Retinal pigment epithelial cell (primary cell): Measurements from ENCODE around the gene GNL2.
A peak's percentile ranks its signal among the peaks of the same experiment; 100 is the strongest.

Experiments used
- DNase-seq: peaks from one replicate; pipeline ENCODE4 v3.0.0-alpha.2; 2010; ENCODE audit warnings: low read depth
- H3K4me3 ChIP-seq: 2 replicates; pipeline ENCODE4 v1.5.1; 2011; ENCODE audit warnings: mild to moderate bottlenecking, low read length, control low read depth, moderate library complexity
- TF ChIP-seq, protein P1 (sequence below): conservative IDR thresholded peaks from 2 replicates; pipeline ENCODE4 v1.5.1; 2011; ENCODE audit warnings: low read depth, low read length, control low read depth, inconsistent platforms

Gene GNL2

DNA sequence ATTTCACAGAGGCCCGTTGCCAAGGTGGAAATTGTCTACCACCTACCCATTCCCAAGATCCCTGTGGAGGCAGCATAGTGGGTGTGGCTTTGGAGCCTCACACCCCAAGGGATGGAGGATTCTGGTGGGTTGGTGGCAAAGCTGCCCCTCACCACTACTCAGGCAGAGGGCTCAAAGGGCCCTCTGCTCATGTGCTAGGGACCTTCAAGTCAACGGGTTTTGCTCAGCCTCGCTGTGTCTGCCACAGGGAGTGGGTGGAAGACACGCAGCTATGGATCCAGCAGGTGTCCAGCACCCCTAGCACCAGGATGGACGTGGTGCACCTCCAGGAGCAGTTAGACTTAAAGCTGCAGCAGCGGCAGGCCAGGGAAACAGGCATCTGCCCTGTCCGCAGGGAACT lies 36.7 kb downstream of the GNL2 start:
- TF ChIP-seq, protein P1, sequence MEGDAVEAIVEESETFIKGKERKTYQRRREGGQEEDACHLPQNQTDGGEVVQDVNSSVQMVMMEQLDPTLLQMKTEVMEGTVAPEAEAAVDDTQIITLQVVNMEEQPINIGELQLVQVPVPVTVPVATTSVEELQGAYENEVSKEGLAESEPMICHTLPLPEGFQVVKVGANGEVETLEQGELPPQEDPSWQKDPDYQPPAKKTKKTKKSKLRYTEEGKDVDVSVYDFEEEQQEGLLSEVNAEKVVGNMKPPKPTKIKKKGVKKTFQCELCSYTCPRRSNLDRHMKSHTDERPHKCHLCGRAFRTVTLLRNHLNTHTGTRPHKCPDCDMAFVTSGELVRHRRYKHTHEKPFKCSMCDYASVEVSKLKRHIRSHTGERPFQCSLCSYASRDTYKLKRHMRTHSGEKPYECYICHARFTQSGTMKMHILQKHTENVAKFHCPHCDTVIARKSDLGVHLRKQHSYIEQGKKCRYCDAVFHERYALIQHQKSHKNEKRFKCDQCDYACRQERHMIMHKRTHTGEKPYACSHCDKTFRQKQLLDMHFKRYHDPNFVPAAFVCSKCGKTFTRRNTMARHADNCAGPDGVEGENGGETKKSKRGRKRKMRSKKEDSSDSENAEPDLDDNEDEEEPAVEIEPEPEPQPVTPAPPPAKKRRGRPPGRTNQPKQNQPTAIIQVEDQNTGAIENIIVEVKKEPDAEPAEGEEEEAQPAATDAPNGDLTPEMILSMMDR = no peak
- DNase-seq = no peak
- H3K4me3 ChIP-seq = no peak overlapping the region

DNA sequence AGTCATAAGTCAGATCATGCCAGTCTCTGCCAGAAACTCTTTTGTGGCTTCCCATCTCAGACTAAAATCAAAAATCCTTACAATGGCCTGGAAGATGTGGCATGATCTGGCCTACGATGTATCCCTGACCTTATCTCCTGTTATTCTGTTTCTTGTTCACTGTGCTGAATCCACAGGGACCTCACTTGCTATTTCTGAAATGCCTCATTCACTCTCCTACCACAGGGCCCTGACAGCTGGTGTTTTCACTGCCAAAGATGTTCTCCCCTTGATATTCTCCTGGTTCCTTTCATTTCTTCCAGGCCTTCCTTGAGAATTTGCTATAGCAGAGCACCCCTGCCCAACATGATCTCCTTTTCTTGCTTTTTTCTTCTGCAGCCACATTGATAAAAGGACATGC lies 37.3 kb downstream of the GNL2 start:
- TF ChIP-seq, protein P1 = no peak
- DNase-seq = no peak
- no peak overlapping the region for H3K4me3 ChIP-seq

DNA sequence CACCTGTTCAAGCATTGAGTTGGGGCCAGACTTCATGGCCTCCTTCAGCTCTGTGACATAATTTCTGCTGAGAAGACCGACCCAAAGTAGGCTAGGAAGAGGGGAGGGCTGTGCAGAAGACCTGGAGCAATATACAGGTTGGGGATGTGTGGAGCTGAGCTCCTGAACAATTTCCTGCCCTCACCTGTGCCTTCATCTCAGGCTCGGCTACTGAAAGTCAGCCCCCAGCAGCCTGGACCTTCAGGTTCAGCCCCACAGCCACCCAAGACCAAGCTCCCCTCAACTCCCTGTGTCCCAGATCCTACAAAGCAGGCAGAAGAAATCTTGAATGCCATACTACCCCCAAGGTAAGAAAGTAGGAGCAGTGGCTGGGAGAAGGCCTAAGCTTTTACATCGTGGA lies 38.3 kb downstream of the GNL2 start:
- TF ChIP-seq, protein P1 = no peak
- H3K4me3 ChIP-seq = peak overlapping the region; percentile 65
- DNase-seq = no peak

GRCh38 chr1:37556712-37557196 lies 39.0 kb downstream of the GNL2 start, which contains the start of gene DNALI1:
Gene DNALI1, plus strand, starts transcription at chr1:37556940. Its CDS starts 55 bp downstream, at chr1:37556995.
- DNase-seq = peak; percentile 61
- peak within 1 kb of the TSS; percentile 65 for H3K4me3 ChIP-seq

DNA sequence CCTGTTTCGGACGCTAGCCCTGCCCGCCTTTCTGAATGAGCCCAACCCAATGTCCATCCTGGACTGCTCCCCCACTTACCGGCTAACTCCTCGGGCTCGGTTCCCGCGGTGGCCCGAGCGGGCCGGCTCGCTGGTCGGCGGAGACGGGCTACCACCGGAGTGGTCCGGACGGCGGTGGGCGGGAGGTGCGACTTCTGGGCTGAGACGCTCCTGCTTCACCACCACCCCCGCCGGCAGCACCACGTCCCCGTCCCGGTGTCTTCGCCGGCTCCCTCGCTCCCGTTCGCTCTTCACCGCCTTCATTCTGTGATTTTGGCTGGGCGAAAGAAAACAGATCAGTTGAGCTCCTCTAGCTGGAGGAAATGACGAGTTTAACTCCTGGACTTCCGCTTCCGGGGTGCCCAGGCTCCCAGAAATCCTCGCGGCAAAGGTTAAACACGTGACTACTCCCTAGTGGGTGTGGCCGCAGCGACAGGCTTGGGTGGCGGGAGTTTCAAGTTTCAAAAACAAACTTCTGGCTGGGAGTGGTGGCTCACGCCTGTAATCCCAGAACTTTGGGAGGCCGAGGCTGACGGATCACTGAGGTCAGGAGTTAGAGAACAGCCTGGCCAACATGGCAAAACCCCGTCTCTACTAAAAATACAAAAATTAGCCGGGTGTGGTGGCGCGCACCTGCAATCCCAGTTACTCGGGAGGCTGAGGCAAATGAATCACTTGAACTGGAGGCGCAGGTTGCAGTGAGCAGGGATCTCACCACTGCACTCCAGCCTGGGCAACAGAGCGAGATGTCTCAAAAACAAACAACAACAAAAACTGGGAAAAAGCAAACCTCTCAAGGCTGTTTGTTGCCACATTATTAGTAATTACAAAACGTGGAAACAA lies 41.6 kb downstream of the GNL2 start, which contains the start of gene SNIP1:
Gene SNIP1 (minus strand): TSS at position 367 of the 882 bp plus-strand sequence. CDS start 64 bp downstream, at position 303.
- DNase-seq = peak; percentile 70
- peak within 1 kb of the TSS; percentile 96 for H3K4me3 ChIP-seq
- TF ChIP-seq, protein P1 = no peak

More at GRCh38 chr1:37556712-37557196, 39.0 kb downstream of the GNL2 start, which contains the start of gene DNALI1:
- TF ChIP-seq, protein P1 = no peak

DNA sequence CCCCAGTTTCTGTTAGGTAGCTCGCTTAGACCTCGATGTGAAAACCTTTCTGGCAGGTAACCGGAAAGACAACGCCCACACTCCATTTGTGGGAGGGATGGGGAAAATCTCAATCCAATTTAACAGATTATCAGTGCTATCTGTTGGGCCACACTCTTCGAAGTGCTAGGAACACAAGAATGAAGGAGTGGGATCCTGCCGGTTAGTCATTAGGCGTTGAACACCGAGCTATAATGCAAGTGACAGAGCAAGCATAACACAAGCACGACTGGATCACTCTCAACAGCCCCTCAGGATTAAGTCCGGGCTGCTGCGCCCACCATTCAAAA lies 42.2 kb downstream of the GNL2 start:
- DNase-seq = no peak
- TF ChIP-seq, protein P1 = no peak
- peak overlapping the region; percentile 96 for H3K4me3 ChIP-seq
